K562 (cell line): ENCODE results near the gene RNF43. TPM values are rescaled to one million over a fixed set of nuclear protein-coding genes. Genes with fewer than 3 reads are reported as not detected.

Source experiments
- ARHGAP35 ChIP-seq: fragments of 450-650 bp; IDR thresholded peaks from 2 replicates; pipeline ENCODE4 v1.6.1; 2018; ENCODE audit not compliant: partially characterized antibody
- CEBPG ChIP-seq, 3 experiments: fragments of 200-800 bp in 1 of 3; sonication (Bioruptor generic) in 1 of 3; sonication (generic) in 1 of 3; formaldehyde crosslinking in 1 of 3; IDR thresholded peaks in 2 of 3; conservative IDR thresholded peaks in 1 of 3; 2 replicates each; pipeline versions ENCODE4 v1.6.1 to v1.8.0; 2016 to 2022; ENCODE audit warnings: missing compliant biosample characterization in 2 of 3, missing genetic modification characterization in 2 of 3, mild to moderate bottlenecking in 1 of 3, missing genetic modification reagents in 1 of 3
- ESRRA ChIP-seq: fragments of 450-650 bp; IDR thresholded peaks from 2 replicates; pipeline ENCODE4 v1.6.1; 2014; ENCODE audit warnings: low read depth, mild to moderate bottlenecking, moderate library complexity, borderline replicate concordance
- ESRRB ChIP-seq: fragments of 250-450 bp; sonication (Bioruptor Pico); IDR thresholded peaks from 2 replicates; pipeline ENCODE4 v1.5.0; 2020; ENCODE audit warnings: mild to moderate bottlenecking, moderate library complexity, borderline replicate concordance
- FOXP1 ChIP-seq: sonication (generic); formaldehyde crosslinking; IDR thresholded peaks from 2 replicates; pipeline ENCODE4 v1.8.0; 2022; ENCODE audit warnings: mild to moderate bottlenecking, missing genetic modification reagents
- HEY1 ChIP-seq: fragments of 250-450 bp; sonication (Bioruptor Pico); IDR thresholded peaks from 2 replicates; pipeline ENCODE4 v1.5.0; 2020; ENCODE audit warnings: mild to moderate bottlenecking, moderate library complexity, borderline replicate concordance
- KLF6 ChIP-seq: fragments of 250-450 bp; sonication (Bioruptor Pico); IDR thresholded peaks from 2 replicates; pipeline ENCODE4 v1.4.0; 2020; ENCODE audit warnings: mild to moderate bottlenecking, moderate library complexity, borderline replicate concordance
- MEIS2 ChIP-seq: fragments of 450-650 bp; IDR thresholded peaks from 2 replicates; pipeline ENCODE4 v1.6.1; 2014; ENCODE audit warnings: mild to moderate bottlenecking; ENCODE audit not compliant: partially characterized antibody
- NBN ChIP-seq: fragments of 450-650 bp; IDR thresholded peaks from 2 replicates; pipeline ENCODE4 v1.6.1; 2016; ENCODE audit warnings: low read depth, mild to moderate bottlenecking
- SOX6 ChIP-seq: fragments of 450-650 bp; IDR thresholded peaks from 2 replicates; pipeline ENCODE4 v1.6.1; 2014; ENCODE audit warnings: mild to moderate bottlenecking
- SP2 ChIP-seq: IDR thresholded peaks from 2 replicates; pipeline ENCODE4 v1.6.1; 2011; ENCODE audit warnings: mild to moderate bottlenecking, low read depth, low read length, moderate library complexity; ENCODE audit not compliant: poor library complexity, severe bottlenecking; ENCODE audit errors: extremely low read depth
- TEAD1 ChIP-seq, 2 experiments: fragments of 450-650 bp in 1 of 2; sonication (generic) in 1 of 2; formaldehyde crosslinking; IDR thresholded peaks; 2 replicates each; pipeline versions ENCODE4 v1.4.0 to v1.8.0; 2020 to 2022; ENCODE audit warnings: mild to moderate bottlenecking in 2 of 2, missing genetic modification reagents in 1 of 2
- polyA plus RNA-seq, 8 experiments: library from polyadenylated mRNA; depleted of rRNA in 4 of 8; stranded (reverse) in 5 of 8; unstranded in 3 of 8; fragments of >200 nt; fragmentation: Nextera tagmentation in 2 of 8; fragmentation: Illumina TruSeq in 1 of 8; extraction: Ambion mirVana in 2 of 8; extraction: Trizol in 1 of 8; gene quantifications; 2 replicates each; pipeline versions ENCODE4 v1.2.1 to v1.2.3, GENCODE V29; 2011 to 2014; ENCODE audit warnings: inconsistent platforms in 1 of 8, missing spikeins in 1 of 8
- total RNA-seq, 7 experiments: library from RNA; depleted of rRNA in 6 of 7; stranded (reverse); fragments of >200 nt in 6 of 7; fragmentation: Illumina TruSeq in 2 of 7; extraction: Trizol in 2 of 7; gene quantifications; 2 replicates each; pipeline versions ENCODE4 v1.2.1 to v1.2.3, GENCODE V29; 2011 to 2021; ENCODE audit warnings: low replicate concordance in 1 of 7
- TF ChIP-seq, protein P1 (sequence below): fragments of 450-650 bp; IDR thresholded peaks from 2 replicates; pipeline ENCODE4 v1.6.1; 2016
- TF ChIP-seq, protein P2 (sequence below), 2 experiments: IDR thresholded peaks in 1 of 2; conservative IDR thresholded peaks in 1 of 2; 2 replicates each; pipeline ENCODE4 v1.6.1; 2016; ENCODE audit warnings: low read depth in 2 of 2, mild to moderate bottlenecking in 1 of 2, missing compliant biosample characterization in 1 of 2, missing genetic modification characterization in 1 of 2, moderate library complexity in 1 of 2
- TF ChIP-seq, protein P3 (sequence below): fragments of 450-650 bp; IDR thresholded peaks from 2 replicates; pipeline ENCODE4 v1.6.1; 2016; ENCODE audit warnings: low read depth, mild to moderate bottlenecking, moderate library complexity
- TF ChIP-seq, protein P4 (sequence below): fragments of 450-650 bp; IDR thresholded peaks from 2 replicates; pipeline ENCODE4 v1.6.1; 2016; ENCODE audit warnings: missing biosample characterization, missing genetic modification characterization

The RNF43 gene
- total and polyA plus RNA-seq, 9 of the 15 experiments (the other 6 are each of a cell fraction or from before 2014, with no cell fraction given) = 0.29 to 2.7 (median 1.4) TPM

DNA sequence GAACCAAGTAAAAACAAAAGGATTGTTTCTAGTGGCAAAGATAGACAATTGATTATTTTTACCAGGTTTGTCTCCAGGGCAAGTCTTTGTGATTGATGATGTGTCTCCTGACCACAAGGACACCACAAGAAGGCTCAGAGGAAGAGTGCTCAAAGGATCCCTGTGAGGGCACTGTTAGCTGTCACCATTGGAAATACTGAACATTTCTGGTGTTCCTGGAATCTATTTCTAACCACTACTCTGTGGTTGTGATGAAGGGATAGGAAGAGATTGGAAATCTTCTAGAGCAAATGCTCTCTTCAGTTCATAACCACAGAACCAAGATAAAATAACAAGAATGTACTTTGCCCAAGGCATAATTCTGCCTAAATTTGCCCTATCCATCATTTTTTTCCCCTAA lies 15.3 kb downstream of the RNF43 start (continued):
- TF ChIP-seq, protein P1, sequence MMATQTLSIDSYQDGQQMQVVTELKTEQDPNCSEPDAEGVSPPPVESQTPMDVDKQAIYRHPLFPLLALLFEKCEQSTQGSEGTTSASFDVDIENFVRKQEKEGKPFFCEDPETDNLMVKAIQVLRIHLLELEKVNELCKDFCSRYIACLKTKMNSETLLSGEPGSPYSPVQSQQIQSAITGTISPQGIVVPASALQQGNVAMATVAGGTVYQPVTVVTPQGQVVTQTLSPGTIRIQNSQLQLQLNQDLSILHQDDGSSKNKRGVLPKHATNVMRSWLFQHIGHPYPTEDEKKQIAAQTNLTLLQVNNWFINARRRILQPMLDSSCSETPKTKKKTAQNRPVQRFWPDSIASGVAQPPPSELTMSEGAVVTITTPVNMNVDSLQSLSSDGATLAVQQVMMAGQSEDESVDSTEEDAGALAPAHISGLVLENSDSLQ = peak; percentile 62
- no peak for TF ChIP-seq SP2
- TF ChIP-seq ESRRA = peak; percentile 60; the same call in 1 of the 2 replicates
- TF ChIP-seq HEY1 (CRISPR knock-in tag) = no peak
- TF ChIP-seq, protein P2, sequence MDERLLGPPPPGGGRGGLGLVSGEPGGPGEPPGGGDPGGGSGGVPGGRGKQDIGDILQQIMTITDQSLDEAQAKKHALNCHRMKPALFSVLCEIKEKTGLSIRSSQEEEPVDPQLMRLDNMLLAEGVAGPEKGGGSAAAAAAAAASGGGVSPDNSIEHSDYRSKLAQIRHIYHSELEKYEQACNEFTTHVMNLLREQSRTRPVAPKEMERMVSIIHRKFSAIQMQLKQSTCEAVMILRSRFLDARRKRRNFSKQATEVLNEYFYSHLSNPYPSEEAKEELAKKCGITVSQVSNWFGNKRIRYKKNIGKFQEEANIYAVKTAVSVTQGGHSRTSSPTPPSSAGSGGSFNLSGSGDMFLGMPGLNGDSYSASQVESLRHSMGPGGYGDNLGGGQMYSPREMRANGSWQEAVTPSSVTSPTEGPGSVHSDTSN (CRISPR knock-in tag; IDR thresholded peaks at IDR 0.05; ENCODE audit: low read depth) = no peak
- TF ChIP-seq, protein P2 (tag; conservative IDR thresholded peaks at IDR 0.05; ENCODE audit: low read depth) = peak; percentile 58
- TF ChIP-seq, protein P3, sequence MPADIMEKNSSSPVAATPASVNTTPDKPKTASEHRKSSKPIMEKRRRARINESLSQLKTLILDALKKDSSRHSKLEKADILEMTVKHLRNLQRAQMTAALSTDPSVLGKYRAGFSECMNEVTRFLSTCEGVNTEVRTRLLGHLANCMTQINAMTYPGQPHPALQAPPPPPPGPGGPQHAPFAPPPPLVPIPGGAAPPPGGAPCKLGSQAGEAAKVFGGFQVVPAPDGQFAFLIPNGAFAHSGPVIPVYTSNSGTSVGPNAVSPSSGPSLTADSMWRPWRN = 0 out of 2 replicates have a peak, but pooled peaks have one; percentile 48
- no peak for TF ChIP-seq NBN
- no peak for TF ChIP-seq FOXP1
- TF ChIP-seq CEBPG (CRISPR knock-in tag; IDR thresholded peaks at IDR 0.05) = no peak
- TF ChIP-seq CEBPG (tag; conservative IDR thresholded peaks at IDR 0.05 in 1 of 2, IDR thresholded peaks at IDR 0.05 in 1 of 2) = no peak
- no peak for TF ChIP-seq ARHGAP35
- no peak for TF ChIP-seq ESRRB
- TF ChIP-seq TEAD1 (CRISPR knock-in tag; IDR thresholded peaks at IDR 0.05) = 0 out of 4 replicates have a peak, but pooled peaks of 1 of the 2 experiments have one; percentile 38
- TF ChIP-seq MEIS2 = peak; percentile 90
- TF ChIP-seq KLF6 = no peak
- peak; percentile 45; the same call in 1 of the 2 replicates for TF ChIP-seq SOX6
- TF ChIP-seq, protein P4, sequence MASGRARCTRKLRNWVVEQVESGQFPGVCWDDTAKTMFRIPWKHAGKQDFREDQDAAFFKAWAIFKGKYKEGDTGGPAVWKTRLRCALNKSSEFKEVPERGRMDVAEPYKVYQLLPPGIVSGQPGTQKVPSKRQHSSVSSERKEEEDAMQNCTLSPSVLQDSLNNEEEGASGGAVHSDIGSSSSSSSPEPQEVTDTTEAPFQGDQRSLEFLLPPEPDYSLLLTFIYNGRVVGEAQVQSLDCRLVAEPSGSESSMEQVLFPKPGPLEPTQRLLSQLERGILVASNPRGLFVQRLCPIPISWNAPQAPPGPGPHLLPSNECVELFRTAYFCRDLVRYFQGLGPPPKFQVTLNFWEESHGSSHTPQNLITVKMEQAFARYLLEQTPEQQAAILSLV (tag) = no peak
- TF ChIP-seq, all 486 proteins: peak for 11
